Measurements from ENCODE around the gene C16orf82.

Gene C16orf82

DNA sequence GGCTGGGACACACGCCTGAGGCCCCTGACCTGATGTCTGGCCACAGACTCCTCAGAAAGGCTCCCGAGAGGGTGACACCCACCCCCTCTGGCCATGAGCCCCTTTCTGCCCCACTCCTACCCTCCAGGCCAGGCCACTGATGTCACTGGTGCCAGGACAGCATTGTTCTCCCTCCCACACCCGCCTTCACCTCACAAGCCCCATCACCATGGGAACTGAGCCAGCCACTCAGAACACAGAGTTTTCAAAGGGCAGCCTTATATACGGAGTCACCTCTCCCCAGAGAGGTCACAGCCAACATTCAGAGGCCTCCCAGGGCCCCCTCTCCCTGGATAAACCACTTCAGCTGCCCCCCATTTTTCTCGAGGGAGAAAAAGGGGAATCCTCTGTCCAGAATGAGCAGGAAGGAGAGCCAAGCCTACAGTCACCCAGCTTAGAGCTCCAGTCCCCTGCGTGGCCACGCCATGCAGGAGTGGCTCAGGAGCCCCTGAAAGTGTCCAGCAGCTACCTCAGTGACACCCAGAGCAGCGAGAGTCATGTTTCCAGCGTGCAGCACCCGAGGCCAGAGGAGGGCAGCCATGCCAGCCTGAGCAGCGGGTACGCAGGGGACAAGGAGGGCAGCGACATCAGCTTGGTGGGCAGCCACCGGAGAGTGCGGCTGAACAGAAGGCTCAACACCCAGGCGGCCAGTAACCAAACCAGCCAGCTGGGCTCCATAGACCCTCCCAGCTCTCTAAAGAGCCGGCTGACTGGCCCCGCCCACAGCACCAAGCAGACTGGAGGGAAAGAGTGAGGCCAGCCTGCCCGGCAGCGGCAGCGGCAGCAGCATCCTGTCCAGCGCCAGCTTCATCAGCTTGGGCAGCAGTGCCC lies at the start of gene C16orf82:
Gene C16orf82 (plus strand): TSS at position 260 of the 870 bp plus-strand sequence.
- no peak within 1 kb of the TSS for H3K4me3 ChIP-seq (ENCODE audit: low read depth, low read length)
- TF ChIP-seq CTCF (IDR thresholded peaks at IDR 0.05; ENCODE audit: borderline replicate concordance, insufficient read depth, low read depth, low read length) = no peak

GRCh38 chr16:27020031-27020430 lies 46.7 kb upstream of the C16orf82 start:
- H3K4me3 ChIP-seq (ENCODE audit: low read depth, low read length) = no peak overlapping the region
- no peak for TF ChIP-seq CTCF (IDR thresholded peaks at IDR 0.05; ENCODE audit: borderline replicate concordance, insufficient read depth, low read depth, low read length)

DNA sequence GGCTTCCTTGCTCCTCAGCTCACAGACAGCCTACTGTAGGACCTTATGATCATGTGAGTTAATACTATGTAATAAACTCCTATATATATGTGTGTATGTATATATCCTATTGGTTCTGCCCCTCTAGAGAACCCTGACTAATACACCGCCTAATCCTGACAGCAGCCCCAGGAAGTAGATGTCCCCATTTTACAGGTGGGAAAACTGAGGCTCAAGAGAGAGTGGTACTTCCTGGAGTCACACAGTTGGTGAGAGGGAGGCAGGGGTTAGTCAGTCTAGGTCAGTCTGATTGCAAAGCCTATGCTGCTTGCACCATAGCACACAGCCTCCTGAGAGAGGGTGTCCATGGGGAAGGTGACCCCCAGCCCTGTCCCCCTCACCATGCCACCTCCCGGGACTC lies 42.7 kb upstream of the C16orf82 start:
- no peak overlapping the region for H3K4me3 ChIP-seq (ENCODE audit: low read depth, low read length)
- no peak for TF ChIP-seq CTCF (IDR thresholded peaks at IDR 0.05; ENCODE audit: borderline replicate concordance, insufficient read depth, low read depth, low read length)

DNA sequence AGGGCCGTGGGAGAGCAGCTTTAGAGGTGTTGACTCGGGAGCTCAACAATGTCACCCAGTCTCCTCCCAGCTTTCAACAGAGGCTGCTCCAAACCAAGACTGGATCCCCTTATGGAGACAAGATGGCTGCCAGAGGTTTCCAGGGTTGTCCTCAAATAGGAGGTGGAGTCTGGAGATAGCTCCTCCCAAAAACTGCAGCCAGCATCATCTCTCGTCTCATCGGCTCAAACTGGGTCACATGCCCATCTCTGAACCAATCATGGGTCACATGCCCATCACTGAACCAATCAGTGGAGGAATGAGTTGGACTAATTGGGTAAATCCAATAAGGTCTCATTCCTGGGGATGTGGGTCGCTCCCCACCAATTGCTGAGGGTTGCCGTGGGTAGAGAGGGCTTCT lies 41.1 kb upstream of the C16orf82 start:
- TF ChIP-seq CTCF (IDR thresholded peaks at IDR 0.05; ENCODE audit: borderline replicate concordance, insufficient read depth, low read depth, low read length) = no peak
- H3K4me3 ChIP-seq (ENCODE audit: low read depth, low read length) = no peak overlapping the region

- TF ChIP-seq CTCF (IDR thresholded peaks at IDR 0.05; ENCODE audit: borderline replicate concordance, insufficient read depth, low read depth, low read length) = no peak
- no peak overlapping the region for H3K4me3 ChIP-seq (ENCODE audit: low read depth, low read length)
These were observed 38.8 kb upstream of the C16orf82 start for GRCh38 chr16:27027971-27028370.

DNA sequence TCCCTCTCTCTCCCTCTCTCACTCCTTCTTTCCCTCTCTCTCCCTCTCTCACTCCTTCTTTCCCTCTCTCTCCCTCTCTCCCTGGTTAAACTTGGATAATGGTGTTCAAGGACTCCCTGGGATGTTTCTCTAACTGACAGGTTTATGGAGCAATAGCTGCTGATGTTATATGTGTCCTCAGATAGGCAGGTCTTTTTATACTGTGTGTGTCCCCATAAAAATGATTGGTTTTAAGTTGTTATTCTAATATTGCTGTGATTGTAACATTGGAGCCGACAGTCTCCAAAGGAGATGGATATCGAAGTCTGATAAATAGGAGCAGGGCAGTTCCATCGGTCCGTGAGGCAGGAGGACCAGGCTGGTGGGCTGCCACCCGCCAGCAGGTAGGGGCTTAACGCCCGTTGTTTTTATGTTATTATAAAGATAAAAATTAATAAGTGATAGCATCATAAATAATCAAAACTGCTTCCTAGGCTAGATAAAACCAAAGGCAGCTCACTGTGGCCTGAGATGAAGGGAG lies 38.1 kb upstream of the C16orf82 start:
- no peak for TF ChIP-seq CTCF (IDR thresholded peaks at IDR 0.05; ENCODE audit: borderline replicate concordance, insufficient read depth, low read depth, low read length)

GRCh38 chr16:27029525-27029924 lies 37.2 kb upstream of the C16orf82 start:
- TF ChIP-seq CTCF (IDR thresholded peaks at IDR 0.05; ENCODE audit: borderline replicate concordance, insufficient read depth, low read depth, low read length) = no peak
- H3K4me3 ChIP-seq (ENCODE audit: low read depth, low read length) = no peak overlapping the region

More for the DNA sequence above, 38.1 kb upstream of the C16orf82 start:
- H3K4me3 ChIP-seq (ENCODE audit: low read depth, low read length) = no peak overlapping the region
